Erythroblast (primary cell): ENCODE results near the gene IGLL1.

ENCODE experiments used
- GATA1 ChIP-seq: IDR thresholded peaks from 2 replicates; pipeline ENCODE4 v1.6.1; 2011; ENCODE audit warnings: low read depth, mild to moderate bottlenecking, control low read depth, low read length, moderate library complexity
- POLR2A ChIP-seq: IDR thresholded peaks from 2 replicates; pipeline ENCODE4 v1.6.1; 2011; ENCODE audit warnings: mild to moderate bottlenecking, low read length

- TF ChIP-seq POLR2A, result no peak
- TF ChIP-seq GATA1, result no peak
These were observed 23.2 kb upstream of the IGLL1 start for GRCh38 chr22:23603266-23603665.
